HUES64 (cell line): ENCODE data around the gene DLK2.
"Not testable (repeated sequence)": the region's sequence is repeated elsewhere in the genome, so short reads cannot be mapped to it uniquely, and the experiment has no call there.

Source experiments
- H3K27ac ChIP-seq: 2 replicates; pipeline ENCODE4 v1.7.0; 2013; ENCODE audit warnings: low read depth, low read length, inconsistent platforms
- H3K27me3 ChIP-seq: 2 replicates; pipeline ENCODE4 v1.6.1; 2013; ENCODE audit warnings: mild to moderate bottlenecking, low read length; ENCODE audit not compliant: insufficient read depth
- H3K36me3 ChIP-seq: 2 replicates; pipeline ENCODE4 v1.6.1; 2013; ENCODE audit warnings: mild to moderate bottlenecking, low read length; ENCODE audit not compliant: insufficient read depth
- H3K4me1 ChIP-seq: 2 replicates; pipeline ENCODE4 v1.6.1; 2013; ENCODE audit warnings: mild to moderate bottlenecking, low read length, moderate library complexity; ENCODE audit not compliant: insufficient read depth
- H3K4me3 ChIP-seq: 2 replicates; pipeline ENCODE4 v1.5.1; 2013; ENCODE audit warnings: mild to moderate bottlenecking, low read length, moderate library complexity
- H3K9ac ChIP-seq: 2 replicates; pipeline ENCODE4 v1.6.1; 2013; ENCODE audit warnings: mild to moderate bottlenecking, low read depth, low read length
- H3K9me3 ChIP-seq: 2 replicates; pipeline ENCODE4 v1.6.1; 2013; ENCODE audit warnings: low read depth, low read length; ENCODE audit not compliant: insufficient read depth
- WGBS: fragments of 150-250, 120-280 bp; methylation state at CpG from one replicate; pipeline ENCODE4 v1.1.7; 2013; ENCODE audit warnings: missing lambda C conversion rate; 5-methylcytosine and 5-hydroxymethylcytosine counted together

DLK2 gene

GRCh38 chr6:43421831-43422230 is 33.5 kb downstream of the DLK2 start:
- no peak overlapping the region for H3K9ac ChIP-seq
- no peaks in the 10 kb centered on the region for H3K4me1 ChIP-seq
- H3K27ac ChIP-seq = no peak overlapping the region
- peaks cover 3% of the 10 kb centered on the region; the same call in 1 of the 2 replicates for H3K9me3 ChIP-seq
- H3K36me3 ChIP-seq = no peaks in the 10 kb centered on the region
- peaks cover 6% of the 10 kb centered on the region; the same call in 1 of the 2 replicates for H3K27me3 ChIP-seq
- WGBS = 87% methylated on average over 3 of the region's 3 CpGs
- no peak overlapping the region for H3K4me3 ChIP-seq

- no peaks in the 10 kb centered on the region for H3K9me3 ChIP-seq
- H3K27ac ChIP-seq = no peak overlapping the region
- WGBS = 71% methylated on average over 4 of the region's 5 CpGs
- H3K36me3 ChIP-seq = no peaks in the 10 kb centered on the region
- H3K9ac ChIP-seq = no peak overlapping the region
- no peak overlapping the region for H3K4me3 ChIP-seq
- H3K4me1 ChIP-seq = no peaks in the 10 kb centered on the region
- peaks cover 6% of the 10 kb centered on the region; the same call in 1 of the 2 replicates for H3K27me3 ChIP-seq
Measured at GRCh38 chr6:43420012-43420709, 35.2 kb downstream of the DLK2 start.

GRCh38 chr6:43416935-43417334 is 38.4 kb downstream of the DLK2 start:
- 81% methylated on average over 4 of the region's 4 CpGs for WGBS
- Histone ChIP-seq H3K27me3 (peaks cover 6% of the 10 kb centered on the region; the same call in 1 of the 2 replicates), H3K9ac (no peak overlapping the region), H3K36me3 (no peaks in the 10 kb centered on the region), H3K27ac (no peak overlapping the region), H3K4me3 (no peak overlapping the region), H3K9me3 (no peaks in the 10 kb centered on the region), H3K4me1 (no peaks in the 10 kb centered on the region)

- WGBS = 92% methylated on average over 6 of the region's 8 CpGs
- not testable (repeated sequence) for H3K27me3 ChIP-seq, H3K27ac ChIP-seq, H3K4me3 ChIP-seq, H3K9ac ChIP-seq, H3K9me3 ChIP-seq, H3K36me3 ChIP-seq, H3K4me1 ChIP-seq
Measured at GRCh38 chr6:43415275-43415674, 40.1 kb downstream of the DLK2 start.

GRCh38 chr6:43413002-43413401 is 42.3 kb downstream of the DLK2 start:
- WGBS = 88% methylated on average over 2 of the region's 2 CpGs
- Histone ChIP-seq H3K9ac (no peak overlapping the region), H3K4me1 (no peaks in the 10 kb centered on the region), H3K27me3 (peaks cover 3% of the 10 kb centered on the region; the same call in 1 of the 2 replicates), H3K9me3 (no peaks in the 10 kb centered on the region), H3K36me3 (no peaks in the 10 kb centered on the region), H3K27ac (no peak overlapping the region), H3K4me3 (no peak overlapping the region)

- 86% methylated on average over 5 of the region's 5 CpGs for WGBS
- no peaks in the 10 kb centered on the region for H3K4me1 ChIP-seq
- no peak overlapping the region for H3K9ac ChIP-seq
- no peak overlapping the region for H3K4me3 ChIP-seq
- no peak overlapping the region for H3K27ac ChIP-seq
- no peaks in the 10 kb centered on the region for H3K9me3 ChIP-seq
- no peaks in the 10 kb centered on the region for H3K36me3 ChIP-seq
- peaks cover 3% of the 10 kb centered on the region; the same call in 1 of the 2 replicates for H3K27me3 ChIP-seq
Measured at GRCh38 chr6:43412541-43412940, 42.8 kb downstream of the DLK2 start.

GRCh38 chr6:43410776-43411175 is 44.6 kb downstream of the DLK2 start:
- not testable (repeated sequence) for H3K27me3 ChIP-seq, H3K9me3 ChIP-seq, H3K36me3 ChIP-seq, H3K4me3 ChIP-seq, H3K4me1 ChIP-seq, H3K27ac ChIP-seq, H3K9ac ChIP-seq
- WGBS = 83% methylated on average over 1 of the region's 1 CpG

- Histone ChIP-seq H3K36me3 (no peaks in the 10 kb centered on the region), H3K9me3 (no peaks in the 10 kb centered on the region), H3K27ac (no peak overlapping the region), H3K4me3 (no peak overlapping the region), H3K4me1 (no peaks in the 10 kb centered on the region), H3K27me3 (0 out of 2 replicates have a peak, but pooled peaks cover 7% of the 10 kb centered on the region), H3K9ac (no peak overlapping the region)
- WGBS = 94% methylated on average over 4 of the region's 4 CpGs
Measured at GRCh38 chr6:43408259-43408658, 47.1 kb downstream of the DLK2 start.

GRCh38 chr6:43407296-43407695 is 48.1 kb downstream of the DLK2 start:
- Histone ChIP-seq H3K27ac (no peak overlapping the region), H3K4me3 (no peak overlapping the region), H3K27me3 (0 out of 2 replicates have a peak, but pooled peaks cover 7% of the 10 kb centered on the region), H3K4me1 (no peaks in the 10 kb centered on the region), H3K9me3 (no peaks in the 10 kb centered on the region), H3K36me3 (no peaks in the 10 kb centered on the region), H3K9ac (no peak overlapping the region)
- WGBS = 93% methylated on average over 1 of the region's 1 CpG

- Histone ChIP-seq H3K9ac (no peak overlapping the region), H3K4me1 (no peaks in the 10 kb centered on the region), H3K36me3 (no peaks in the 10 kb centered on the region), H3K27me3 (0 out of 2 replicates have a peak, but pooled peaks cover 7% of the 10 kb centered on the region), H3K27ac (no peak overlapping the region), H3K4me3 (no peak overlapping the region), H3K9me3 (no peaks in the 10 kb centered on the region)
- WGBS = 72% methylated on average over 3 of the region's 3 CpGs
Measured at GRCh38 chr6:43405354-43405753, 50.0 kb downstream of the DLK2 start.

- Histone ChIP-seq H3K4me3 (no peak overlapping the region), H3K36me3 (no peaks in the 10 kb centered on the region), H3K4me1 (no peaks in the 10 kb centered on the region), H3K27ac (no peak overlapping the region), H3K9ac (no peak overlapping the region), H3K27me3 (0 out of 2 replicates have a peak, but pooled peaks cover 7% of the 10 kb centered on the region), H3K9me3 (no peaks in the 10 kb centered on the region)
- WGBS = 90% methylated on average over 1 of the region's 1 CpG
Measured at GRCh38 chr6:43402820-43403219, 52.5 kb downstream of the DLK2 start.
